Measurements from ENCODE around the gene SMOC2.

- TF ChIP-seq POLR2A (IDR thresholded peaks at IDR 0.05) (no peak), CTCF (IDR thresholded peaks at IDR 0.05) (no peak), POLR2AphosphoS5 (IDR thresholded peaks at IDR 0.05) (no peak)
These were observed 33.1 kb upstream of the SMOC2 start for GRCh38 chr6:168407842-168408241.

Measured in prostate gland (tissue), 2 donors.